CD4-positive, alpha-beta memory T cell (primary cell): ENCODE measurements around the gene HIKESHI. TPM values are rescaled to one million over a fixed set of nuclear protein-coding genes. Genes with fewer than 3 reads are reported as not detected.

Experiments used
- polyA plus RNA-seq, 2 donors: library from polyadenylated mRNA; unstranded; fragments of 300-500 nt; fragmentation: Illumina TruSeq; gene quantifications; one replicate each; pipeline ENCODE4 v1.2.3, GENCODE V29; 2021
- total RNA-seq, 2 experiments: library from RNA; stranded (reverse); gene quantifications; one replicate each; pipeline ENCODE4 v1.2.3, GENCODE V29; 2021

The HIKESHI gene
- total and polyA plus RNA-seq, 4 experiments from 2014 or later = 26.6 to 143 (median 57.8) TPM

Other genes with a start within 250 kb of the HIKESHI start
- gene PICALM, start 233.2 kb upstream of the HIKESHI start, total RNA-seq = 100 to 1,000 TPM; 127 to 138 TPM
- 10 to 100 TPM; 15.3 to 26.3 TPM for gene PICALM, start 233.2 kb upstream of the HIKESHI start, polyA plus RNA-seq
- 10 to 100 TPM; 47.1 to 51.0 TPM for gene EED, start 57.5 kb upstream of the HIKESHI start, total RNA-seq
- gene EED, start 57.5 kb upstream of the HIKESHI start, polyA plus RNA-seq = 10 to 100 TPM; 15.5 to 26.9 TPM
- gene CCDC81, start 72.6 kb downstream of the HIKESHI start, total RNA-seq = 1 to 10 TPM in 1 of 2 experiments, under 1 TPM in 1; 0.90 to 1.5 TPM
- gene CCDC81, start 72.6 kb downstream of the HIKESHI start, polyA plus RNA-seq = under 1 TPM in 1 of 2 donors, not detected in 1; 0.20 TPM